ES-I3 (cell line): ENCODE data around the gene NELFCD.
"Not testable (repeated sequence)": the region's sequence is repeated elsewhere in the genome, so short reads cannot be mapped to it uniquely, and the experiment has no call there.

Experiments
- H3K36me3 ChIP-seq: 2 replicates; pipeline ENCODE4 v1.6.1; 2013; ENCODE audit warnings: mild to moderate bottlenecking, low read length, control low read depth, moderate library complexity; ENCODE audit not compliant: insufficient read depth
- H3K4me1 ChIP-seq: 2 replicates; pipeline ENCODE4 v1.6.1; 2013; ENCODE audit warnings: mild to moderate bottlenecking, control low read depth, low read length; ENCODE audit not compliant: insufficient read depth
- H3K9ac ChIP-seq: 2 replicates; pipeline ENCODE4 v1.6.1; 2013; ENCODE audit warnings: low read depth, mild to moderate bottlenecking, low read length, moderate library complexity
- H3K9me3 ChIP-seq: 2 replicates; pipeline ENCODE4 v1.6.1; 2013; ENCODE audit warnings: mild to moderate bottlenecking, low read length, moderate library complexity; ENCODE audit not compliant: control insufficient read depth, insufficient read depth

Gene NELFCD

GRCh38 chr20:59027741-59028320 lies 46.8 kb downstream of the NELFCD start:
- Histone ChIP-seq H3K9ac (no peak overlapping the region), H3K9me3 (no peaks in the 10 kb centered on the region), H3K4me1 (no peaks in the 10 kb centered on the region; the same call in 1 of the 2 replicates), H3K36me3 (peaks cover 7% of the 10 kb centered on the region)

DNA sequence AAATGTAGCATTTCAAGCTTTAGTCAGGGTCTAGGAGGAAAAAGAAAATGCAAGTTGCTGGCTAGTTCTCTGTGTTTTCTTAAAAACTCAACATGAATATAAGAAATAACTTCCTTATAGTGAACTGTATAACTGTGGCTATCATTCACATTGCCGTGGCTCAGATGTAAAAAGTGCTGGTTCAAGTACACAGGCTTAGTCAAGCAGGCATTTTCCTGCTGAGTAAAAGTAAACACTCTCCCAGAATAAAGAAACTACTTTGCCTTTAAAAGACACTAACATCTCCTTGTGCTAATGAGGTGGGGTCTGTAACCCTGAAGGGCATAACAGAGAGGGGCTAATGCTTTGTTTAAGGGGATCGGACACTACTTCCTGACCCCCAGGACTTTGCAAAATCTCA lies 47.8 kb downstream of the NELFCD start:
- peaks cover 7% of the 10 kb centered on the region for H3K36me3 ChIP-seq
- H3K4me1 ChIP-seq = no peaks in the 10 kb centered on the region; the same call in 1 of the 2 replicates
- no peaks in the 10 kb centered on the region for H3K9me3 ChIP-seq
- no peak overlapping the region for H3K9ac ChIP-seq

DNA sequence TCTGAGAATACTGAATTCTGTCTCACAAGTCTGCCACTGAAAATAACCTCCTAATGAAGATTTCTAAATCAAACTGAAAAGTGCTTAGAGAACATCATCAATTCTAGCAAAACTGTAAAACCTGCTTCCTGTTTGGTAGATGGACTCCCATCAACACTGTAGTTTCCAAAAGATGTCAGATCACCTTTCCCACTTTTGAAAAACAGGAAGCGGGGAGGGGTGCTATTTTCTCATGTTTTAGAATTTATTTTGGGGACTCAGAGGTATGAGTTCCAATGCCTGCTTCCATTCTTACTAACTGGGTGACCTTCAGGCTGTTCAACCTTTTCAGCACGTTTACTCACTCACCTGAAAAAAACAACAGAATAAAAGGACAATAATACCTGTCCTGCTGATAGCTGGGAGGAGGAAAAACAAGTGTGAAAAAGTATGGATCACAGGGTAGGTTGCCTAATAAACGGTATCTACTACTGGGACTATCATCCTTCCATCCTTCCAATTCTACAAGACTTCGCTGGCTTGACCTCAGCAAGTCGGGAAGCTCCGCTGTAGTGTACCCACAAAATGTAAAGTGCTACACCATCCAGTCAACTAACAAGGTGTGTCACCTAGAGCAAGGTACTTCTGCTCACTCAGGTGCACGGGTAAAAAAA lies 50.0 kb downstream of the NELFCD start:
- H3K9ac ChIP-seq = peak overlapping the region; percentile 77
- H3K36me3 ChIP-seq = peaks cover 7% of the 10 kb centered on the region
- no peaks in the 10 kb centered on the region; the same call in 1 of the 2 replicates for H3K4me1 ChIP-seq
- no peaks in the 10 kb centered on the region for H3K9me3 ChIP-seq

GRCh38 chr20:59031564-59032022 lies 50.5 kb downstream of the NELFCD start:
- H3K4me1 ChIP-seq = no peaks in the 10 kb centered on the region; the same call in 1 of the 2 replicates
- no peaks in the 10 kb centered on the region for H3K9me3 ChIP-seq
- H3K36me3 ChIP-seq = peaks cover 7% of the 10 kb centered on the region
- H3K9ac ChIP-seq = peak overlapping the region; percentile 77

- Histone ChIP-seq H3K36me3 (peaks cover 7% of the 10 kb centered on the region), H3K9ac (peak within 1 kb of the TSS; percentile 77), H3K9me3 (no peaks in the 10 kb centered on the region), H3K4me1 (no peaks in the 10 kb centered on the region; the same call in 1 of the 2 replicates)
Measured at GRCh38 chr20:59032023-59032712, 51.1 kb downstream of the NELFCD start, which contains the start of gene ATP5F1E. ATP5F1E (minus strand) TSS chr20:59032335; CDS start chr20:59032251, 84 bp downstream.

DNA sequence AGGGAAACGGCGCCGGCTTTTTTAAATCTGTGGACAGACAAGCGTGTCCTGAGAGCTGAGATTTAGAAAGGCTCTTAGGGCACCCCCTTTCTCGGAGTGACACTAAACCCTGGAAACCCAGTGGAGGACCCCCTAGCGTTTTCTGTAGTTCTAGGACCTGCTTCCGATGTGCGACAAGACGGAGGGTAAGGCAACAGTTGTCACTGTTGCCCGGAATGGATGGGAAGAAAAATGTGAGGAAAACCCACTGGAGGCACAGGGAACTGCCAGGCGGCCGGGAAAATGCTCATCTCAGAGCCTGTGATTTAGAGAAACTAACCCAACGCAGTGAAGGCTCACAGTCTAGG lies 51.6 kb downstream of the NELFCD start:
- Histone ChIP-seq H3K36me3 (peaks cover 7% of the 10 kb centered on the region), H3K4me1 (no peaks in the 10 kb centered on the region; the same call in 1 of the 2 replicates), H3K9me3 (no peaks in the 10 kb centered on the region), H3K9ac (peak overlapping the region; percentile 77)

- Histone ChIP-seq H3K9ac (peak overlapping the region; percentile 77), H3K36me3 (peaks cover 7% of the 10 kb centered on the region), H3K9me3 (no peaks in the 10 kb centered on the region), H3K4me1 (no peaks in the 10 kb centered on the region; the same call in 1 of the 2 replicates)
Measured at GRCh38 chr20:59033093-59033492, 52.0 kb downstream of the NELFCD start.

- peaks cover 6% of the 10 kb centered on the region for H3K36me3 ChIP-seq
- no peak overlapping the region for H3K9ac ChIP-seq
- no peaks in the 10 kb centered on the region; the same call in 1 of the 2 replicates for H3K4me1 ChIP-seq
- no peaks in the 10 kb centered on the region for H3K9me3 ChIP-seq
Measured at GRCh38 chr20:59033616-59034165, 52.6 kb downstream of the NELFCD start.

GRCh38 chr20:59035381-59035780 lies 54.3 kb downstream of the NELFCD start:
- no peak overlapping the region for H3K9ac ChIP-seq
- H3K36me3 ChIP-seq = no peaks in the 10 kb centered on the region; the same call in 1 of the 2 replicates
- H3K9me3 ChIP-seq = no peaks in the 10 kb centered on the region

GRCh38 chr20:59037386-59037785 lies 56.3 kb downstream of the NELFCD start:
- Histone ChIP-seq H3K9ac (no peak overlapping the region), H3K9me3 (no peaks in the 10 kb centered on the region), H3K4me1 (no peaks in the 10 kb centered on the region), H3K36me3 (no peaks in the 10 kb centered on the region; the same call in 1 of the 2 replicates)

More at GRCh38 chr20:59035381-59035780, 54.3 kb downstream of the NELFCD start:
- no peaks in the 10 kb centered on the region; the same call in 1 of the 2 replicates for H3K4me1 ChIP-seq

DNA sequence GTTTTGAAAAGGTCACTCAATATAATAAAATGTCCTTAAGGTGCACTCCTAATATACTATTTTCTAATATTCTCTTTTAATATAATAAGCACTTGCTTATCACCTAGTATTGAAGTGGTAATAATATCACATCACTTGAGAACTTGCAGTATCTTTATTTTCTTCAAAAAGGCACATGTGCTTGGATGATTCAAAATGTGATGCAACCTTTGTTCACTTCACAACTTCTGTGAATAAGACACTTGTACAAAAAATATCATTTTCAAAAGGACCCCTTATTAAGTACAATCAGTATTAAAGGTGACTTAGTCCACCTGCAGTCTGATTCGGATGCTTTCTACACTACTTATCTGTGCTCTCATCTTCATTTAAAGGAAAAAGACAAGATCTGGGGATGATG lies 58.2 kb downstream of the NELFCD start:
- Histone ChIP-seq H3K9me3 (no peaks in the 10 kb centered on the region), H3K4me1 (no peaks in the 10 kb centered on the region), H3K9ac (no peak overlapping the region), H3K36me3 (no peaks in the 10 kb centered on the region; the same call in 1 of the 2 replicates)

- Histone ChIP-seq H3K9ac (no peak overlapping the region), H3K36me3 (no peaks in the 10 kb centered on the region; the same call in 1 of the 2 replicates), H3K4me1 (no peaks in the 10 kb centered on the region), H3K9me3 (no peaks in the 10 kb centered on the region)
Measured at GRCh38 chr20:59040667-59041066, 59.6 kb downstream of the NELFCD start.

- H3K36me3 ChIP-seq, H3K4me1 ChIP-seq, H3K9me3 ChIP-seq: not testable (repeated sequence)
- peak overlapping the region; percentile 57; the same call in 1 of the 2 replicates for H3K9ac ChIP-seq
Measured at GRCh38 chr20:59041487-59041886, 60.4 kb downstream of the NELFCD start.

DNA sequence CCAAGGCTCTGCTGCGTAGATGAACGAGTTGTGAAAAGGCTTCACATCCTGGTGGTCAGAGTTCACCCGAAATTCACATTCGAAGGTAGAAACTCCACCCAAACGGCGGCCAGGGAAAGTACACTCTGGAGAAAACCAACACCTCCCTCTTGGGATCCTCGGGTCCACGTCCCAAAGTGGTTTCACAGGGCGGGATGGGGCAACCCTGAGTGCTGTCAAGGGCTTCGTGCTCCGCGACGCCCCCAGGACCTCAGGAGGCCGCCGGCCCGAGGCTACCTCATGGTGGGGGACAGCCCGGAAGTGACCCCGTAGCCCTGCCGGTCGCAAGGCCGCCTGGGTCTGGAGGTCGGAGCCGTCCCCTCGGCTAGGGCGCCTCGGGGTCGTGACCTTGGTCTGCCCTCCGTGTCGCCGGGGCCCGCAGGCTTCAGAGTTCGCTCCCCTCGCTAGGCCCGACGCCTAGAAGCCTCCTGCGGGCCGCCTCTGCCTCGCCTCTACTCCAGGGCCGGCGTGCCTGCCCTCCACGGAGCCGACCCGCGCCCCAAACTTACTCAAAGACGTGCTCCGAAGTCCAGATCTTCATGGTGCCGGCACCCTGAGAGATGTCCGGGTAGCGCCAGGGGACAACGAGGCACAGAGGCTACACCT lies 61.2 kb downstream of the NELFCD start, which contains the start of gene PRELID3B:
TSS of gene PRELID3B (minus strand) at position 636 of the 645 bp plus-strand sequence. CDS start at position 580, 56 bp downstream.
- H3K4me1 ChIP-seq = no peaks in the 10 kb centered on the region
- H3K36me3 ChIP-seq = no peaks in the 10 kb centered on the region; the same call in 1 of the 2 replicates
- no peaks in the 10 kb centered on the region for H3K9me3 ChIP-seq
- H3K9ac ChIP-seq = peak within 1 kb of the TSS; percentile 57
